ENCODE data around the gene NTF4.
"Not testable (repeated sequence)": the region's sequence is repeated elsewhere in the genome, so short reads cannot be mapped to it uniquely, and the experiment has no call there.

The NTF4 gene

DNA sequence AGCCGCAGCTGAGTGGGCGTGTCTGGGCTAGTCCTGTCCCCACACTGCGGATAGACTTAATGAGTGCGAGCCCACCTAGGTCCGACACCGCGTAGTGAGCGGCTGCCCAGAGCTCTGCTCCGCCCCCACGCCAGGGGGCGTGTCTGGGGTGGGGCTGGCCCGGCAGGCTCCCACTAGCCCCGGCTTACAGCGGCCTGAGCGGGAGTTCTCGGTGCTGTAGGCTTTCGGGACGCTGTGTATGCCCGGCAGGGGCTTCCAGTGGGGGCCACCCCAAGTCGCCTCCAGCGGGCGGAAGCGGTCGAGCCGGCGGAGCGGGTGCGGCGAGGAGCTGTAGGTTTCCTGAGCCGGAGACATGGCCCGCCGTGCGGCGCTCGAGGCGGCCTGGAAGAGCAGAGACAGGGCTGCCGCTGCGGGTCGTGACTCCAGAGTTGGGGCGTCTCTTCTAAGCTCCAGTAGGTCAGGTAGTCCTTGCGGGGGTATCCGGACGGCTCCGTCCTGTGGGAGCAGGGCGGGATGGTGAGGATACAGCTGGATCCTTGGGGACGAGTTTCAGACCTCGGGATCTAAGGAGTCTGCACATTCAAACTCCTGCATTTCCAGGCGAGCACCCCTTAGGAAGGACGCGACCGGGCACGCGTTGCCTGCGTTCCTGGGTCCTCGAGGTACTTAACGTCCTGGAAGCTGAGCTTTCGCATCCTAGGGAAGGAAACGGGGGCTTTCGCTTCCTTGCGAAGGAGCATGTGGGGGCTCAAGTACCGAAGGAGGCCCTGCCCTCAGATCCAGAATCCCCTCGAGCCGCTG, 8.3 kb downstream of the NTF4 start:
- FAIRE-seq: no peak

DNA sequence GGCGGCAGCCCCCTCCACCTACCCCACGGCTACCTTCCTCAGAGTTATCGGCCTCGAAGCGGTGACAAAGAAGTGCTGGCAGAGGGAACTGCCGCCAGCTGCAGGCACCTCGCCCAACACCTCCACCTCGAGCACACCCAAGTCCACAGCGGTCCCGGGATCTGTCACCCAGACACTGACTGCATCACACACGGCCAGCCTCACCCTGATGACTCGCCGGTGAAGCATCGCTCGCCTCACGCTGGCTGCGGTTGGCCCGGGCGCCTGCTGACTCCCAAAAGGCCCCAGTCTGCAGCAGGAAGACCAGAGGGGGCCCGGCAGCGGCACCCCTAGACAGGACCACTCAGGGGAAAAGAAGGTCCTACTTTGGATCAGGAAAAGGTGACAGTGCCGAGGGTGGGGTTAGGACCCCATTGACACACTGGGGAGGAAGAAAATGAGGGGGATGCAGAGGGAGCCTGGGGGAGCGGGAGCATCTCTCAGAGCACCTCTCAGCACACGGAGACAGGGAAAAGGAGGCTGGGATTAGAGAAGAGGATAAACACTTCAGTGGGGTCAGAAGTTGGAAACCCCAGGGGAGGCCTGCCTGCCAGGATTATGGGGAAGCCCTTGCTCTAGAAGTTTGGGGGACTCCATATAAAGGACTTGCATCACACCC, 14.1 kb downstream of the NTF4 start:
- not testable (repeated sequence) for FAIRE-seq

DNA sequence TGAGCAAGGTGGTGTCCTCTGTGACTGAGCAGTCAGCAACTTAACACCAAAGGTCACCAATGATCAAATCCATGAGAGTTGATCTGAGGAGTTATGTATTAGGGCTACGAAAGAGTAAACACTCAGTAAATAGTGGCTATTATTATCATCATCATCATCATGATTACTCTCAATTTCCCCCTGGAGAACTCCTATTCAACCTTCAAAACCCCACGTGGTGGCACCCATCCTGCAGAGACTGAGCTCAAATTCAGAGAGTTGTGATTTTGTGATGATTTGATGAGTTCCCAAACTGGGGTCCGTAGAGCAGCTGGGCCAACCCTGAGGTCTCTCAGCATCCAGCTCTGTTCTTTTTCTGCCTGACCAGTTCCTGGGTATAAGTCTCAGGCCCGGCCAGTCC, 14.8 kb downstream of the NTF4 start:
- FAIRE-seq: not testable (repeated sequence)

DNA sequence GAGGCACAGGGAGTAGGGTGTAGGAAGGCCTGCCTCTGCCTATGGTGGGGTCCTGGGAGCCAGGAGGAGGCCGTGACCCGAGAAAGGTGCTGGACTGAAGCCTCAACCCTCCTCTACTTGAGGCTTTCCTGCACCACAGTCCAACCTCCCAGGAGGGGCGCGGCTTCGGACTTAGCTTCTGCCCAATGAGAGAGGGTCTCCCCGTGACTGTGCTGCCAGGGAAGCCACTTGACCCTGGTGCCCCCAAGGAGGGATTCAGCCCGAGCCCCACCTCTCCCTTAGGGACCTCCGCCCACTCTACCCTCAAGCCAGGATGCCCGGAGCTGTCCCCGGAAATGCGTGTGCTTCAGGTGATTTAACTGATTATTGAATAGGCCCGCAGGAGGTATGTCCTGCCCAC, 15.6 kb downstream of the NTF4 start, which contains the start of gene CGB8:
Gene CGB8 (minus strand): TSS at position 101 of the 400 bp plus-strand sequence. CDS start 372 bp downstream, outside the sequence.
- FAIRE-seq: not testable (repeated sequence)

DNA sequence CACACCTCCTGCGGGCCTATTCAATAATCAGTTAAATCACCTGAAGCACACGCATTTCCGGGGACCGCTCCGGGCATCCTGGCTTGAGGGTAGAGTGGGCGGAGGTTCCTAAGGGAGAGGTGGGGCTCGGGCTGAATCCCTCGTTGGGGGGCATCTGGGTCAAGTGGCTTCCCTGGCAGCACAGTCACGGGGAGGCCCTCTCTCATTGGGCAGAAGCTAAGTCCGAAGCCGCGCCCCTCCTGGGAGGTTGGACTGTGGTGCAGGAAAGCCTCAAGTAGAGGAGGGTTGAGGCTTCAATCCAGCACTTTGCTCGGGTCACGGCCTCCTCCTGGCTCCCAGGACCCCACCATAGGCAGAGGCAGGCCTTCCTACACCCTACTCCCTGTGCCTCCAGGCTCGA, 21.1 kb downstream of the NTF4 start, which contains the start of gene CGB5:
Gene CGB5 (plus strand): TSS at position 301 of the 400 bp plus-strand sequence. CDS start 362 bp downstream, outside the sequence.
- not testable (repeated sequence) for FAIRE-seq

DNA sequence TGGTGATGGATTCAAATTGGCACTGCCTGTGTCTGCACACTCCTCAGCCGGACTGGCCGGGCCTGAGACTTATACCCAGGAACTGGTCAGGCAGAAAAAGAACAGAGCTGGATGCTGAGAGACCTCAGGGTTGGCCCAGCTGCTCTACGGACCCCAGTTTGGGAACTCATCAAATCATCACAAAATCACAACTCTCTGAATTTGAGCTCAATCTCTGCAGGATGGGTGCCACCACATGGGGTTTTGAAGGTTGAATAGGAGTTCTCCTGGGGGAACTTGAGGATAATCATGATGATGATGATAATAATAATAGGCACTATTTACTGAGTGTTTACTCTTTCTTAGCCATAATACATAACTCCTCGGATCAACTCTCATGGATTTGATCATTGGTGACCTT, 22.0 kb downstream of the NTF4 start:
- FAIRE-seq: not testable (repeated sequence)

DNA sequence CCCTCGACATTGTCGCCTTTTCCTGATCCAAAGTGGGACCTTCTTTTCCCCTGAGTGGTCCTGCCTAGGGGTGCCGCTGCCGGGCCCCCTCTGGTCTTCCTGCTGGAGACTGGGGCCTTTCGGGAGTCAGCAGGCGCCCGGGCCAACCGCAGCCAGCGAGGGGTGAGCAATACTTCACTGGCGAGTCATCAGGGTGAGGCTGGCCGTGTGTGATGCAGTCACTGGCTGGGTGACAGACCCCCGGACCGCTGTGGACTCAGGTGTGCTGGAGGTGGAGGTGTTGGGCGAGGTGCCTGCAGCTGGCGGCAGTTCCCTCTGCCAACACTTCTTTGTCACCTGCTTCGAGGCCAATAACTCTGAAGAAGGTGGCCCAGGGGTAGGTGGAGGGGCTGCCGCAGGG, 22.4 kb downstream of the NTF4 start:
- FAIRE-seq: no peak

DNA sequence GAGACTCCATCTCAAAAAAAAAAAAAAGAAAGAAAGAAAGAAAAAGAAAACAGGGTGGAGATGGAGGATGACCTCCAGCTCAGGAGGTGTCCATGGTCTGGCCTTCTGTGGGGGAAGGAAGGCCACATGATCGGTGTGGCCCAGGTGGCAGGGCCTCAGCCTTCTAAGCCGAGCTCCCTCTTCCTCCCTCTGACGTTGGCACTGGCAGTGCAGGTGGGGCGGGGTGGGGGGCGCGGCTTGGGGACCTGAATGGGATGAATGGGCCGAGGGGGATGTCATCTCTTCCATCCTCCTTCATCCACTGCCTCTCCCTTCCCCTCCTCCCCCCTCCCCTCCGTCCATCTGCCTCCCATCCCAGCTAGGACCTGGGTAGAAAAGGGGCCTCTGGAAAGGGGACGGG, 24.9 kb downstream of the NTF4 start:
- FAIRE-seq: not testable (repeated sequence)

DNA sequence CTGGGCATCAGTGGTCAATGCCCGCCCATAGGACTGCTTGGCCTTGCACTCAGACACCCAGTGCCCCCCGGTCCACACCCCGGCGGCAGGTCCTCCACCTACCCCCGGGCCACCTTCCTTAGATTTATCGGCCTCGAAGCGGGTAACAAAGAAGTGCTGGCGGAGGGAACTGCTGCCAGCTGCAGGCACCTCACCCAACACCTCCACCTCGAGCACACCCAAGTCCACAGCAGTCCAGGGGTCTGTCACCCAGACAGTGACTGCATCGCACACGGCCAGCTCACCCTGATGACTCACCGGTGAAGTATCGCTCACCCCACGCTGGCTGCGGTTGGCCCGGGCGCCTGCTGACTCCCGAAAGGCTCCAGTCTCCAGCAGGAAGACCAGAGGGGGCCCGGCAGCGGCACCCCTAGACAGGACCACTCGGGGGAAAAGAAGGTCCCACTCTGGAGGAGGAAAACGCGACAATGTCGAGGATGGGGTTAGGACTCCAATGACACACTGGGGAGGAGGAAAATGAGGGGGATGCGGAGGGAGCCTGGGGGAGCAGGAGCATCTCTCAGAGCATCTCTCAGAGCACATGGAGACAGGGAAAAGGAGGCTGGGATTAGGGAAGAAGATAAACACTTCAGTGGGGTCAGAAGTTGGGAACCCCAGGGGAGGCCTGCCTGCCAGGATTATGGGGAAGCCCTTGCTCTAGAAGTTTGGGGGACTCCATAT, 25.9 kb downstream of the NTF4 start:
- FAIRE-seq: not testable (repeated sequence)

DNA sequence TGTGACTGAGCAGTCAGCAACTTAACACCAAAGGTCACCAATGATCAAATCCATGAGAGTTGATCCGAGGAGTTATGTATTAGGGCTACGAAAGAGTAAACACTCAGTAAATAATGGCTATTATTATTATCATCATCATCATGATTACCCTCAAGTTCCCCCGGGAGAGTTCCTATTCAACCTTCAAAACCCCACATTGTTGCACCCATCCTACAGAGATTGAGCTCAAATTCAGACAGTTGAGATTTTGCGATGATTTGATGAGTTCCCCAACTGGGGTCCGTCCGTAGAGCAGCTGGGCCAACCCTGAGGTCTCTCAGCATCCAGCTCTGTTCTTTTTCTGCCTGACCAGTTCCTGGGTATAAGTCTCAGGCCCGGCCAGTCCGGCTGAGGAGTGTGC, 26.5 kb downstream of the NTF4 start:
- not testable (repeated sequence) for FAIRE-seq

DNA sequence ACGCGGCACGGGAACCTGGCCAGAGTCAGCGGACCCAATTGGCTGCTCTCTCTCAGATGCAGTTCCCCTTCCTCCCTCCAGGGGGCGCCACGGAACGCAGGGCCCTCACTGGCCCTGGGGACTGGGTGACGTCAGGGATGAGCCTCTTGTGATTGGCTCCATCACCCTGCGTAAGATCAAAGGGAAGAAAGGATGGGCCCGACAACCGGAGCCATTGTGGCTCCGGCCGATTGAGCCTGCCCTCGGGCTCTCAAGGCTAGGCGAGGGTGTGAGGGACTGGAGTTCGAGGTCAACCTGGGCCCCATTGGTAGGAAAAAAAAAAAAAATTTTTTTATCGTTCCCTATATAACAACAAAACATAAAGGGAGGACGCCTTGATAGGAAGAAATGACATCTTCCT, 27.8 kb downstream of the NTF4 start, which contains the start of gene CGB1:
Gene CGB1 (minus strand): TSS at position 81 of the 400 bp plus-strand sequence. CDS start 184 bp downstream, outside the sequence.
- FAIRE-seq: not testable (repeated sequence)

DNA sequence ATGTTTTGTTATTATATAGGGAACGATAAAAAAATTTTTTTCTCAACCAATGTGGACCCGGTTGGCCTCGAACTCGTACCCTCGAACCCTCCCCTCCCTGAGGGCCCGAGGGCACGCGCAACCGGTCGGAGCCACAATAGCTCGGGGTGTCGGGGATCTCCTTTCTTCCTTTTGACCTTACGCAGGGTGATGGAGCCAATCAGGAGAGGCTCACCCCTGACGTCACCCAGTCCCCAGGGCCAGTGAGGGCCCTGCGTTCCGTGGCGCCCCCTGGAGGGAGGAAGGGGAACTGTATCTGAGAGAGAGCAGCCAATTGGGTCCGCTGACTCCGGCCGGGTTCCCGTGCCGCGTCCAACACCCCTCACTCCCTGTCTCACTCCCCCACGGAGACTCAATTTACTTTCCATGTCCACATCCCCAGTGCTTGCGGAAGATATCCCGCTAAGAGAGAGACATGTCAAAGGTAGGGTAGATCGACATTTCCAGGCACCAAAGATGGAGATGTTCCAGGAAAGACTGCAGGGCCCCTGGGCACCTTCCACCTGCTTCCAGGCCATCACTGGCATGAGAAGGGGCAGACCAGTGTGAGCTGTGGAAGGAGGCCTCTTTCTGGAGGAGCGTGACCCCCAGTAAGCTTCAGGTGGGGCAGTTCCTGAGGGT, 32.8 kb downstream of the NTF4 start, which contains the start of gene CGB2:
Gene CGB2 (plus strand): TSS at position 249 of the 660 bp plus-strand sequence. CDS start 206 bp downstream, at position 455.
- not testable (repeated sequence) for FAIRE-seq

DNA sequence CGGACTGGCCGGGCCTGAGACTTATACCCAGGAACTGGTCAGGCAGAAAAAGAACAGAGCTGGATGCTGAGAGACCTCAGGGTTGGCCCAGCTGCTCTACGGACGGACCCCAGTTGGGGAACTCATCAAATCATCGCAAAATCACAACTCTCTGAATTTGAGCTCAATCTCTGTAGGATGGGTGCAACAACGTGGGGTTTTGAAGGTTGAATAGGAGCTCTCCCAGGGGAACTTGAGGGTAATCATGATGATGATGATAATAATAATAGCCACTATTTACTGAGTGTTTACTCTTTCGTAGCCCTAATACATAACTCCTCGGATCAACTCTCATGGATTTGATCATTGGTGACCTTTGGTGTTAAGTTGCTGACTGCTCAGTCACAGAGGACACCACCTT, 34.3 kb downstream of the NTF4 start:
- FAIRE-seq: not testable (repeated sequence)

DNA sequence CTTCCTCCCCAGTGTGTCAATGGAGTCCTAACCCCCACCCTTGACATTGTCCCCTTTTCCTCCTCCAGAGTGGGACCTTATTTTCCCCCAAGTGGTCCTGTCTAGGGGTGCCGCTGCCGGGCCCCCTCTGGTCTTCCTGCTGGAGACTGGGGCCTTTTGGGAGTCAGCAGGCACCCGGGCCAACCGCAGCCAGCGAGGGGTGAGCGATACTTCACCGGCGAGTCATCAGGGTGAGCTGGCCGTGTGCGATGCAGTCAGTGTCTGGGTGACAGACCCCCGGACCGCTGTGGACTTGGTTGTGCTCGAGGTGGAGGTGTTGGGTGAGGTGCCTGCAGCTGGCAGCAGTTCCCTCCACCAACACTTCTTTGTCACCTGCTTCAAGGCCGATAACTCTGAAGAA, 34.9 kb downstream of the NTF4 start:
- not testable (repeated sequence) for FAIRE-seq

DNA sequence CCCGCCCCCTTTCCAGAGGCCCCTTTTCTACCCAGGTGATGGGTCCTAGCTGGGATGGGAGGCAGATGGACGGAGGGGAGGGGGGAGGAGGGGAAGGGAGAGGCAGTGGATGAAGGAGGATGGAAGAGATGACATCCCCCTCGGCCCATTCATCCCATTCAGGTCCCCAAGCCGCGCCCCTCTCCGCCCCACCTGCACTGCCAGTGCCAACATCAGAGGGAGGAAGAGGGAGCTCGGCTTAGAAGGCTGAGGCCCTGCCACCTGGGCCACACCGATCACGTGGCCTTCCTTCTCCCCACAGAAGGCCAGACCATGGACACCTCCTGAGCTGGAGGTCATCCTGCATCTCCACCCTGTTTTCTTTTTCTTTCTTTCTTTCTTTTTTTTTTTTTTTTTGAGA, 35.9 kb downstream of the NTF4 start:
- FAIRE-seq: not testable (repeated sequence)

DNA sequence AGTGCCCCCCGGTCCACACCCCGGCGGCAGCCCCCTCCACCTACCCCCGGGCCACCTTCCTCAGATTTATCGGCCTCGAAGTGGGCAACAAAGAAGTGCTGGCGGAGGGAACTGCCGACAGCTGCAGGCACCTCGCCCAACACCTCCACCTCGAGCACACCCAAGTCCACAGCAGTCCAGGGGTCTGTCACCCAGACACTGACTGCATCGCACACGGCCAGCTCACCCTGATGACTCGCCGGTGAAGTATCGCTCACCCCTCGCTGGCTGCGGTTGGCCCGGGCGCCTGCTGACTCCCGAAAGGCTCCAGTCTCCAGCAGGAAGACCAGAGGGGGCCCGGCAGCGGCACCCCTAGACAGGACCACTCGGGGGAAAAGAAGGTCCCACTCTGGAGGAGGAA, 39.0 kb downstream of the NTF4 start:
- not testable (repeated sequence) for FAIRE-seq

DNA sequence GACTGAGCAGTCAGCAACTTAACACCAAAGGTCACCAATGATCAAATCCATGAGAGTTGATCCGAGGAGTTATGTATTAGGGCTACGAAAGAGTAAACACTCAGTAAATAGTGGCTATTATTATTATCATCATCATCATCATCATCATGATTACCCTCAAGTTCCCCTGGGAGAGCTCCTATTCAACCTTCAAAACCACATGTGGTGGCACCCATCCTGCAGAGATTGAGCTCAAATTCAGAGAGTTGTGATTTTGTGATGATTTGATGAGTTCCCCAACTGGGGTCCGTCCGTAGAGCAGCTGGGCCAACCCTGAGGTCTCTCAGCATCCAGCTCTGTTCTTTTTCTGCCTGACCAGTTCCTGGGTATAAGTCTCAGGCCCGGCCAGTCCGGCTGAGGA, 39.5 kb downstream of the NTF4 start:
- FAIRE-seq: not testable (repeated sequence)

DNA sequence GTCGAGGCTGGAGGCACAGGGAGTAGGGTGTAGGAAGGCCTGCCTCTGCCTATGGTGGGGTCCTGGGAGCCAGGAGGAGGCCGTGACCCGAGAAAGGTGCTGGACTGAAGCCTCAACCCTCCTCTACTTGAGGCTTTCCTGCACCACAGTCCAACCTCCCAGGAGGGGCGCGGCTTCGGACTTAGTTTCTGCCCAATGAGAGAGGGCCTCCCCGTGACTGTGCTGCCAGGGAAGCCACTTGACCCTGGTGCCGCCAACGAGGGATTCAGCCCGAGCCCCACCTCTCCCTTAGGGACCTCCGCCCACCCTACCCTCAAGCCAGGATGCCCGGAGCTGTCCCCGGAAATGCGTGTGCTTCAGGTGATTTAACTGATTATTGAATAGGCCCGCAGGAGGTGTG, 40.4 kb downstream of the NTF4 start, which contains the start of gene CGB3:
Gene CGB3 (minus strand): TSS at position 101 of the 400 bp plus-strand sequence. CDS start 362 bp downstream, outside the sequence.
- not testable (repeated sequence) for FAIRE-seq

DNA sequence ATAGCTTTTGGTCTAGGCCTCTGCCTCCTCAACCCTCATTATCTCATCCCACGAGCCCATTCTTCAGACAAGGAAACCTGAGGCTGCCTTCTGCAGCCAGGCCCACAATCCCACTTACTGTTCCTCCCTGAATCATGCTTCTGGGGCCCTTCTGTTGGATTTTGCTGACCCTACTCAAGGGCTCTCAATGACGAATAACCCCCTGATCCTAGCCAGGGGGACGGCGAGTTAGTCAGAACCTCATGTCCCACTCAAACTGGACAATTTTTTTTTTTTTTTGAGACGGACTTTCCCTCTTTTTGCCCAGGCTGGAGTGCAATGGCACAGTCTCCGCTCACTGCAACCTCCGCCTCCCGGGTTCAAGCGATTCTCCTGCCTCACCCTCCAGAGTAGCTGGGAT, 42.5 kb downstream of the NTF4 start:
- FAIRE-seq: no peak

DNA sequence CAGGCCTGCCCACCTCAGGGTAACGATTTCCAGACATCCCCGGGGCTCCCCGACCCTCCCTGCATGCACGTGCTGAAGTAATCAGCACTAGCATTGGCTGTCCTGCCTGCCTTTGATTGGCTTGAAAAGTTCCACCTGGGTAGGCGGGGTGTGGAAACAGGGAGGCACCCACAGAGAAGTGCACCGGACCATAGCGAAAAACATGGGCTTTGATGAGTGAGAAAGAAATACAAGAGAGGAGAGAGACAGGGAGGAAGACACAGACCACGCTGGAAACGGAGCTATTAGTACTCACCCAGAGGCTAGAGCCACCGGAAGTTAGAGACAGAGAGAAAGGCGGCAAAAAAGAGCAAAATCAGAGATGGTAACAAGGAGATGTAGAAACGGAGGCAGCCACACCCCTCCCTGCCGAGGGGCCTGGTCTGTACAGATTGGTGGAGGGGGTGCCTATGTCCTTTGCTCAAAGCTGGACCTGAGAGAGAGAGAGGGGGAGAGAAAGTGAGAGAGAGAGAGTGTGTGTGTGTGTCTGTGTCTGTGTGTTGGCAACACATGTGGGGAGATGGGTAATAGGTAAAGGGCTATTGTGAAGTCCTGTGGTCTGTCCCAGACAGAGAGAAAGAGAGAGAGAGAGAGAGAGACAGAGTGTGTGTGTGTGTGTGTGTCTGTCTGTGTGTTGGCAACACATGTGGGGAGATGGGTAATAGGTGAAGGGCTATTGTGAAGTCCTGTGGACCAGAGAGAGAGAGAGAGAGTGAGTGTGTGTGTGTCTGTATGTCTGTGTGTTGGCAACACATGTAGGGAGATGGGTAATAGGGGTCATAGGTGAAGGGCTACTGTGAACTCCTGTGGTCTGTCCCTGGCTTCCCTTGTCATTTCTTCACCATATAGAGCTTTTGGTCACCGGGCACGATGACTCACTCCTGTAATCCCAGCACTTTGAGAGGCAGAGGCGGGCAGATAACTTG, 43.4 kb downstream of the NTF4 start:
- FAIRE-seq: no peak

DNA sequence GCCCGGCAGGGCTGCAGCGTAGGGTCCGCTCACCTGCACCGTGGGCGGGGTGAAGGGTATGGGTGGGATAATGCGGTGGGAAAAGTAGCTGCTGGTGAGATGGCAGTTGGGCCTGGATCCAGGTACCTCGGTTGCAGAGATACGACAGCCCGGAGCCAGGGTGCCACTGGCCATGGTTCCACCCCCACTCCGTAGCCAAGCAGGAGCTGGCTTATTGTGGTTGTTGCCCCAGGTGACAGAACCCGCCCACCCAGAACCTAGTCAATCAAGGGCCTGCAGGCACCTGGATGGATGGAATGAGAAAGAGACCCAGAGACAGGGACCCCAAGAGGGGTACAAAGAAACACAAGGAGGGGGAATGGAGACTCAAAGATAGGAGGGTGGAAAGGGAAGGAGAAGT, 44.3 kb downstream of the NTF4 start:
- FAIRE-seq: no peak

Measured in colon (tissue), 2 donors.